GM19099 (cell line): Measurements from ENCODE around the gene PAMR1.

Source experiments
- POLR2A ChIP-seq: IDR thresholded peaks from 3 replicates; pipeline ENCODE4 v1.6.1; 2011; ENCODE audit warnings: low read depth; ENCODE audit not compliant: insufficient read length; ENCODE audit errors: extremely low read depth

Gene PAMR1

DNA sequence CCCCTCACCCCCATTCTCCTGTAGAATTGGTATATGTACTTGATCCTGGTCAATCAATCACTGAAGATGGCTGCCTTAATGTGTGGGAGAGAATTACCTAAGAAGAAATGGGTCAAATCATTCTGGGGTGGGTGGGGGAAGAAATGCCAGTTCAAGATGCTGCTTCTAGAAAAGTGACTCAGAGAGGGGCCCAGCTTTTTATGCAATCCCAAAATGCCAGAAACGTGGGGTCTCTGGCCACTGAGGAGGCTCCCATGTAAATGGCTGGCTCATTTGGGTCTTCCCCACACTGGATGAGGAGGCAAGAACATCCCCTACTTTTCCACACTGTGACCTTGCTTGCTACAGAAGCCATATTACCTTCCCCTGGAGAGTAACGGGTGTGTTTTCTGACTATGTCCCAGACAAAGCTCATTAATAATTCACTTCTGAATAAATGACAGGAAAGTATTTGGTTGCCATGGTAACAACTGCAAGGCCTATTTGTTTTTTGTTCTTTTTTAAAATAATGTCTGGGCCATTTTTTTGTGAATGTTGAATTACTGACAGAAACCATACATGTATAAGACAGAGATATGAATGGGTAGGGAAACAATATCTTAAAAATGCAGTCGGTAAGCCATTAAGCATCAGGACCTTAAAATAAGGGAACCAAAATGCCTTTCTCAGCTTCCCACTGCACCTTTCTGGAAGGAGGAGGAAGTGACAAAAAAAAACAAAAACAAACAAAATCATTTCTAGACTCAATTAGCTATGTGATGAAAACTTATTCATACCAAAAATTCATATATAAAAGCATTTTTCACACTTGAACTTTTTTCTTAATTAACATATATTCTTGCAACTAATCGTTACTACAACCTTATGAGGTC lies 138.1 kb downstream of the PAMR1 start:
- no peak for TF ChIP-seq POLR2A

DNA sequence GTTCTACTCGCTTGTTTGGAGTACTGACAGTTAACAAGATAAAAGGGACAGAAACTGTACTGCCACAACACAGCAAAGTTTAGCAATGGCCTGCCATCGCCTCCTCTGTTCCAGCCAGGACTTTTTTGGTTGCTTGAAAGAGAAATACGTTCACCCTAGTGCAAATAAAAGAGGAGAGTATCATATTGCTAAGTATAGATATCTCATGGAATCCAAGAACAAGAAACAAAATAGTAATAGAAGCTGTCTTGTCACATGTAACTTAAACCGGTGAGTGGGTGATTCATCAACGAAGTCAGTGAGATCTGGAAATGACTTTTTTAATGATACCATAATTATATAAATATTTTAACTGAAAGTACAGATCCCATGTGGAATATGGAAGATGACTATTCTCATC lies 141.5 kb downstream of the PAMR1 start:
- TF ChIP-seq POLR2A: no peak
